SIG-M5 (cell line): ENCODE measurements around the gene SLC22A16.
"Not testable (repeated sequence)": the region's sequence is repeated elsewhere in the genome, so short reads cannot be mapped to it uniquely, and the experiment has no call there.

Experiments used
- DNase-seq: peaks from one replicate; lab custom pipeline; 2025; lab: John Stamatoyannopoulos, UW

SLC22A16 gene

DNA sequence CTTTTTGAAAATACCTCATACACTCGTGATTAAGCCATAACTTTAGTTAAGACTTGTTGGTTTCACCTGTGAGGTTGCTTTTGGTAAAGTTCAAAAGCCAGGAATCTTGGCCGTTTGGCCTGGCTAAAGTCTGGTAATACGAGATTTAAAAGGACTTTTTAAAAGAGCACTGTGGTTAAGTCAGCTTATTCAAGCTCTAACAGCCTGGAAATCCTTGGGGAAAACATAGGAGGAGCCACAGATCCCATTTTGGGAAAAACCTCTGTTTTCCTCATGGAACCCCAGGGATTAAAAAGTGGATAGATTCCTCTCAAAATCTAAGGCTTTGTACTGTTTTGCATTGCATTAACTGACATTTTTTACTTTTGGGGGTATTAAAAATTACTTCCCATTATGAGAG is 13.7 kb upstream of the SLC22A16 start:
- no peak for DNase-seq

DNA sequence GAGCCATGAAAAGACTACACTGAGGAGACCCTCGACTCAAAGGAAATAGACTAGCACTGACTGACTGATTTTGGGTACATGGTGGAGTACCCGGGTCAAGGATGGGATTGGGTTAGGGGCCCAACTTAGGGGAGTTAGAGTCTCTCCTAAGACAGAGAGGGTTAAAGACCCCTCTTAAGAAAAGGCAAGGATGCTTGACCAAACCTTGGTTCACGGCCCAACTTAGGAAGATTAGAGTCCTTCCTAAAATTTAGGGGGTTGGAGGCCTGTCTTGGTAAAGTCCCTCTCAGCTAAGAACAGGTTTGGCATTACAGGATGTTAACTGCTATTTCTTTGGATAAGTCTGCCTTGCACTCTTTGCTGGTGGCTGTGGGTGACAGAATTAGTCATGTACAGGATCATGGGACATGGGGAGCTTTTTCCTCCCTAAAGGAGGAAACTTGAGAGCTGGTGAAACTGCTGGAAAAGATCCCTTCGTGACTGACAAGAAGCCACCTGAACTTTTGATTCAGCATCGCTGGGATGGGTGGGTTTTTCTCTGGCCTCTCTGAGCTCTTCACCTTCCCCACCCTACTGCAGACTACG is 12.3 kb upstream of the SLC22A16 start:
- no peak for DNase-seq

DNA sequence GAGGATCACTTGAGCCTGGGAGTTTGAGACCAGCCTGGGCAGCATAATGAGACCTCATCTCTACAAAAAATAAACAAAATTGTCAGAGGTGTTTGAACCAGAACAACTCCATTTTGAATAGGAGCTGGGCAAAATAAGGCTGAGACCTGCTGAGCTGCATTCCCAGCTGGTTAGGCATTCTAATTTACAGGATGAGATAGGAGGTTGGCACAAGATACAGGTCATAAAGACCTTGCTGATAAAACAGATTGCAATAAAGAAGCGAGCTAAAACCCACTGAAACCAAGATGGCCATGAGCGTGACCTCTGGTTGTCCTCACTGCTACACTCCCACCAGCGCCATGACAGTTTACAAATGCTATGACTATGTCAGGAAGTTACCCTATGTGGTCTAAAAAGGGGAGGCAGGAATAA is 11.6 kb upstream of the SLC22A16 start:
- DNase-seq: not testable (repeated sequence)

DNA sequence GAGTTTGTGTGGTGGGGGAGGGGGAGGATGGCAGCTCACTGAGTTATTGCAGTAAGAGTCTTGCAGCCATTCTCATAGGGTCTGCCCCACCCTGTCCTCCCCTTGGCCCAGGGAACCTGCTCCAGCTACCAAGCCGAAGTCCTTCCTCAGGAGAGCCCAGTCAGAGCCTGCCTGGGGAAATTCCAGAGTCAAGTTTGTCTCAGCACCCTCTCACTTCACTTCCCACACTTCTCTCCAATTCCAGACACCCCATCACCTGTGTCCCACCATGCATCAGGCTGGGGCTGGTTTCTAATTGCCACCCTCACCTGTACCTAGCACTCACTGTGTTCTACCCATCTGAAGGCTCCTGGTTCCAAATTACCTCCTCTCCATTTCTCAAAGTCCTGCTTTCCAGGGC is 10.3 kb upstream of the SLC22A16 start:
- DNase-seq: no peak

DNA sequence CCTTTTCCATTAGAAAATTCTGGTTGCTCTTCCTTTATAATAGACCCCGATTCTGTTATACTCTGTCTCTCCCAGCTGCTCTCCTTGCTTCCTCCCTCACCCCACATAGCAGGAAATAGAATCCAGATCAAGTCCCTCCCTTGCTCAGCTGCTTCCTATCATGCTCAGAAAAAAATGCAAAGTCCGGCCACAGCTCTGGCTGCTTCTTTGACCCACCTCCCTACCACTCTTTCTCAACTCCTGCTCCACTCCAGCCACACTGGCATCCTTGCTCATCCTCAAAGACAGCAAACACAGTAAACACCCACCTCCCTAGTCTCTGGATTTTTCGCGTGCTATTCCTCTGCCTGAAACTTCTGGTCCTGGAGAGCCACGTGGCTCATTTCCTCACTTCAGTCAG is 9.1 kb upstream of the SLC22A16 start:
- no peak for DNase-seq

DNA sequence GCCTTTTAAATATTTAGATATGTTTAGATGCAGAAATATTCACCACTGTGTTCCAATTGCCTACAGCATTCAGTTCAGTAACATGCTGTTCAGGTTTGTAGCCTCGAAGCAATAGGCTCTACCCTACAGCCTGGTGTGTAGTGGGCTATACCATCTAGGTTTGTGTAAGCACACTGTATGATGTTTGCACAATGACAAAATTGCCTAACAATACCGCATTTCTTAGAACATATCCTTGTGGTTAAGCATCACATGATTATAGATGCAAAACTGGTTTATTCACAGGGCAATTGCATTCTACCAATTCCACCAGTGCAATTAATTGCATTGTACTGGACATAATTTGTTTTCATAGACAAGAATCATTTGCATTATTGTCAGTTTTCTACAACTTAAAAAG is 7.9 kb upstream of the SLC22A16 start:
- peak; percentile 83 for DNase-seq

DNA sequence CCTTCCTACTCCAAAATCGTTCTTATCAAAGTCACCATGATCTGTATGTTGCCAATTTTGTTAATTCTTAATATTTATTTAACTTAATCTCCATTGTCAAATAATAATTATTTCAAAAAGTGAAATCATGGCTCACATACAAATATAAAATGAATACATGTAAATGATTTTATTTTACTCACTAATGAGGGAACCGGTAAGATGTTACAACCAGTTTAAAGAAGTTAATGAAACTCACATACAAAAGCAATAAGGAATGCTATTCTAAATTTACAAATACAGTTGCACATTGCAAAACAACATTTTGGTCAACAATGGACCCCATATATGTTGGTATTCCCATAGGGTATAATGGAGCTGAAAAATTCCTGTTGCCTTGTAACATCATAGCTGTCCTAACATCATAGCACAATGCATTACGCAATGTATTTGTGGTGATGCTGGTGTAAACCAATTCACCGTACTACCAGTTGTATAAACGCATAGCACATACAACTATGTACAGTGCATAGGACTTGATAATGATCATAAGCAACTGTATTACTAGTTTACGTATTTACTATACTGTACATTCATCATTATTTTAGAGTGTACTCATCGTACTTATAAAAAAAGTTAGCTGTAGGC is 6.5 kb upstream of the SLC22A16 start:
- no peak for DNase-seq

DNA sequence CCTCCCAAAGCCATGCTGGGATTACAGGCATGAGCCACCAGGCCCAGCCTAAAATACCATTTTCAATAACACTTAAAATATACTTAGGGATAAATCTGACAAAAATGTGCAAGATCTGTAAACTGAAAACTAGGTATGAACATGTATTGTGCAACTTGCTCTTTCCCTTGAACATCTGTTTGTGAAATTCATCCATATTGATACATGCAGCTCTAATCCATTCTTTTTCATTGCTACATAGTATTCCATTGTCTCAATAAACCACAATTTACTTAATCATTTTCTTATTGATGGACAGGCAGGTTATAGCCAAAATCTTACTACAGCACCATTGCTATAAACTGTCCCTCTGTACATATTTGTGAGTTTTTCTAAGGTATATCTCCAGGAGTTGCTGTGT is 4.7 kb upstream of the SLC22A16 start:
- no peak for DNase-seq

DNA sequence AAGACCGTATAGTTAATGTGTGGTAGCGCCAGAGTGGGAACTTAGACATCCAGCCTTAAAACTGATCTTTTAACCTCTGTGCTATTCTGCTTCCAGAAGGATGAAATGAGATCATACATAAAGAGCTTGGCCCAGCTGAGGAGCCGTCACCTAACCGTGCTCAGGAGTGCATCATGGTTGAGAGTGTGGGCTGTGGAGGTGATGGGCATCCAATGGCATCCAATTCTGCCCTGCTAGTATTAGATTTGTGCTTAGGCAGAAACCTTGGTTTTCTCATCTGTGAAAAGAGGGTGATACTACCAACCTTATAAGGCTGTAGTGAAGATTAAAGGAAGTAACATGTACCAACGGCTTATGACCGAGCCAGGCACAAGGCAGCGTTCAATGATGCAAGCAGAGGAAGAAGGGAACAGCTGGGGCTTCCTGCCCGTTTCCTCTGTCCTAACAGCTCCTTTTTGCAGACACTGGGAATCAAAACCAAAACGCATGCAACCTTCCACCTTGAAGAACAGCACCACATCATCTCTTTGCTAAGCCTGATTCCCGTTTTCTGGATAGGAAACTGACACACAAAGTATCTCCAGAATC is 1.3 kb downstream of the SLC22A16 start:
- peak; percentile 92 for DNase-seq

DNA sequence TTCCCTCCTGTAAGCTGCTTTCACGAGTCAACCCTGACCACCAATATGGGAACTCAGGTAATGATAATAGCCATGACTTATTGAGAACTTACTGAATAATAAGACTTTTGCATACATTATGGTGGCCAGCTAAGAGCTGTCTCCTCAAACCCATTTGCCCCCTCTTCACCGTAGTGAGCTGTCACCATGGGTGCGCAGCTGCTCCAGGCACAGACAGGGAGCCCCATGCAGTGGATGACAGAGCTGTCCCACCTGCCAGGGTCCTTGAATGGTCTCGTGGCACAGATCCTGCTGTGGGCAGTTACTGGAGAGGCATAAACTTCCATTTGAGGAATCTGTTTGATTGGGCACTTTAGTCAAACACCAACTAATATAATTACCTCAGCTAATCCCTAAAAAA is 1.9 kb downstream of the SLC22A16 start:
- no peak for DNase-seq

DNA sequence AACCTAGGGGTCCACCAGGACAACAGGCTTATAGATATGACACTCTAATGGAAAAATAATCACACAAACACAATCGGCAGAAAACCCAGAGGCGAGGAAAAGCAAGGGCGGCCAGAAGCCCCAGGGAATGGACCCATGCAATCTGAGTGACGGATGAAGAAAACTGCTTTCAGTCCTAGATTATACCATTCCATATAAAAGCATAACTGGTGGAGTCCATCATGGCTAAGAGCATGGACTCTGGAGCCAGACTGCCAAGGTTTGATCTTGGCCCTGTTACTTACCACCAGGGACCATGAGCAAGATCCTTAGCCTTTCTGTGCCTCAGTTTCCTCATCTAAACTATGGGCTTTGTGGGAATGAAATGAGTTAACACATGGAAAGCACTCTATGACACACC is 3.7 kb downstream of the SLC22A16 start:
- no peak for DNase-seq

DNA sequence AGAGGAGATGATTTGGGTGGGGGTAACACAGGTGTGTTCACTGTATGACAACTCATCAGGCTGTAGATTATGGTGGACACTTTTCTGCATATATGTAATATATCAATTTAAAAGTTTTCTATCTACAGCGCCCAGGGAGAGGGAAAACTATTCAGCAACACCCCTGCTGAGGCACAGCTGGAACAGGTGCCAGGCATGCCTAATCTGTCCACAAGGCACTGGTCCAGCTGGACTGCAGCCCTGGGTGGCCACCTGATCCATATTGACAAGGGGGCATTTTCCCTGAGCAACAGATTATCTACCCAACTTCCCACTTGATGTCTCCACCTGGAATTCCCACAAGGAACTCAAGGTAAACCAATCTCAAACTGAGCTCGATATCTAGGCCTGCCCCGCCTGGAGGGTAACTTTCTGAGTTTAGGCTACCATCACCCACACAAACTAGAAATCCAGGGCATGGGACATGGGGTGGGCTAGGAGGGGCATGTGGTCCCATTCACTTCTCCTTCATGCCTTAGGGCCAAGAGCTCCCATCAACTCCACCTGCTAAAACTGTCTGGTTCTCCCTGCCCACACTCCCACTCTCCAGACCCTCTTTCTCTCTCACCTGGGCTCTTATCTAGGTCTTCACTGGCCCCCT is 4.6 kb downstream of the SLC22A16 start:
- DNase-seq: no peak

DNA sequence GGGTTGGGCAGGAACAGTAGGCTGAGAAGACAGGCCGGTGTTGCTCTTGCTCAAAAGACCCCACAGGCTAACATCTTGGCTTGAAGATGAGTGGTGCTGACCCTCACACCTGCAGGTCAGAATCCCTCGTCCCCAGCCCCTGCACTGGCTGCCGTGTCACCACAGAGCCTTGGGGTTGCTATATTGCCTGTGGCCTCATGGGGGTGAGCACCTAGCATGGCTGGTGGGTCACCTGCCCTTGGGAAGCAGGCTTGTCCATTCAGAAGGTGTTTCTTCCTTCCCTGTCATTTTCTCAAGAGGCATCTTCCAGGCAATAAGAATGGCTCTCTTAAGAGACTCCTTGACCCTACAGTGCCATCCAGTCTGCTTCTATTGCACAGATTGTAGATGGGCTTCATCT is 7.7 kb downstream of the SLC22A16 start:
- no peak for DNase-seq

DNA sequence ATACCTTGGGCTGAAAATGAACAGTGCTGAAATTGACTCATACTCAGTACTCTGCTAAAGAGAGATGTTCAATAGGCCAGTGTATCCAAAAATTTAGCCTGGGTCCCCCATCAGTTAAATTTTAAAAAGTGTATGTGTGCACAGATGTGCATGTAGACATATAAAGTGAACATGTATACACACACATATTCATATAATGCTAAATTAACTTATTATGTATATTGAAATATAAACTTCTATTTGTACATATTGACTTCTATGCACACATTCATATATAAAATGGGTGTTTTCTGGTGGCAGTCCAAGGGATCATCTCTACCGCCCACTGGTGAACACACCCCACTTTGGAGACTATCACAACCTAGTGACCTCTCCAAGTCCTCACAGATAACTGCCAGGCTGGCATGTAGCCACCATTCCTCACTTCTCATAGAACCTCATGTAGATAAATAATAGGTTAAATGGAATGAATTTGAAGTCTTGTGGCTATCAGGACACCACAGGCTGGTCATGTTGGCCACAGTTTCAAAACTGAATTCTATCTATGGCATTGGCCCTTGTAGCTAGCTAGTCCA is 8.8 kb downstream of the SLC22A16 start:
- DNase-seq: no peak

DNA sequence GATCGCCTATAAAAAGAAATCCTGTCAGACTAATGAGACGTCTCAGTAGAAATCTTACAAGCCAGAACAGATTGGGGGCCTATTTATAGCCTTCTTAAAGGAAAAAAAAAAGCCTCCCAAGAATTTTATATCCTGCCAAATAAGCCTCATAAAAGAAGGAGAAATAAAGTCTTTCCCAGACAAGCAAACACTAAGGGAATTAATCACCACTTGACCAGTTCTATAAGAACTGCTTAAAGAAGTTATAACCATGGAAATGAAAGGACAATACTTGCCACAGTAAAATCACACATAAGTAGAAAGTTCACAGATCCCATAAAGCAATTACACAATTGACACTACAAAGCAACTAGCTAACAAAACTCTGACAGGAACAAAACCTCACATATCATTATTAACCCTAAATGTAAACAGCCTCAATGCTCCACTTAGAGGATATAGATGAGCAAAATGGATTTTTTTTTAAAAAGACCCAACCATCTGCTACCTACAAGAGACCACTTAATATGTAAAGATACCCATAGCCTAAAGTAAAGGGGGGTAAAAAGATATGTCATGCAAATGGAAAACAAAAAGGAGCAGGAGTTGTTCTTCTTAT is 13.4 kb downstream of the SLC22A16 start:
- no peak for DNase-seq

DNA sequence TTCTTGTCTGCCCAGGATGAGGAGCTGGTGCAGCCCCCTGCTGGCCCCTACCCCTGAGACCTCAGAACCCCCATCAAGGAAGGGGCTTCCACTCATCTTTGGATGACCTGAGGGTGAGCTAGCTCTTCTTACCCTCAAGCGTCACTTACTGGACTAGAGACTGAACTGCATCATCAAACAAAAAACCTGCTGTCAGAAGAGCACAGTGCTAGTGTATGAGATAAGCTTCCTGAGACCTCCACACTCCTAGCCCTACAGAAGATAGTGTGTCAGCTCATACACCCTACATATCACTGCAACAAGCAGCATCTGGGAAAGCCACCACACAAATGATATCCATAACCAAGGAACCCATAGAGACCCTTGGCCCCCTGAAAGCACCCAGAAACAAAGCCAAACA is 15.0 kb downstream of the SLC22A16 start:
- no peak for DNase-seq

DNA sequence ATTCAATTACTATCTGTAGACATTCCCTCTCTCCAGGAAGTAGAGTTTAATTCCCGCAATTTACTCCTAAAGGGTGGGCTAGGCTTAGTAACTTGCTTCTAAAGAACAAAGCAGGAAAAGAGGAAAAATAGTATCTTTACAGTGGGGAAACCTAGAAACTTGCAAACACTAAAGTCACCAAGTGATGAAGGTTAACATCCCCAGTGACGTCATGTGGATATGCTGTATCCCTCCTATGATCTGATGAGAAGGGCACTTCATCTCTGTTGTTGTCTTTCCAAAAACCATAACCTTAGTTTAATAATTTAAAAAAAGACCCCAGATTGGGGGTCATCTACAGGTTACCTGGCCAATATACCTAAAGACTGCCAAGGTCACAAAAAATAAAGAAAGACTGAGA is 17.3 kb downstream of the SLC22A16 start:
- DNase-seq: no peak

DNA sequence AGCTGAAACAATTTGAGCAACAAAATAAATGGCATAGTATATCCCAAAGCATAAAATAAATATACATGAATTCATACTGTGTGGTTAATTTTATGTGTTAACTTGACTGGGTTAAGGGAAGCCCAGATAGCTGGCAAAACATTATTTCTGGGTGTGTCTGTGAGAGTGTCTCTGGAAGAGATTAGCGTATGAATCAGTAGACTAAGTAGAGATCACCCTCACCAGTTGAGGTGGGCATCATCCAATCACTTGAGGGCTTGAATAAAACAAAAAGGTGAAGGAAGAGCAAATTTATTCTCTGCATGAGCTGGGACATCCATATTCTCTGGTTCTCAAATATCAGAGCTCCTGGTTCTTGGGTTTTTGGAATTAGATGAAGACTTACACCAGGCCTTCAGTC is 17.9 kb downstream of the SLC22A16 start:
- DNase-seq: no peak

DNA sequence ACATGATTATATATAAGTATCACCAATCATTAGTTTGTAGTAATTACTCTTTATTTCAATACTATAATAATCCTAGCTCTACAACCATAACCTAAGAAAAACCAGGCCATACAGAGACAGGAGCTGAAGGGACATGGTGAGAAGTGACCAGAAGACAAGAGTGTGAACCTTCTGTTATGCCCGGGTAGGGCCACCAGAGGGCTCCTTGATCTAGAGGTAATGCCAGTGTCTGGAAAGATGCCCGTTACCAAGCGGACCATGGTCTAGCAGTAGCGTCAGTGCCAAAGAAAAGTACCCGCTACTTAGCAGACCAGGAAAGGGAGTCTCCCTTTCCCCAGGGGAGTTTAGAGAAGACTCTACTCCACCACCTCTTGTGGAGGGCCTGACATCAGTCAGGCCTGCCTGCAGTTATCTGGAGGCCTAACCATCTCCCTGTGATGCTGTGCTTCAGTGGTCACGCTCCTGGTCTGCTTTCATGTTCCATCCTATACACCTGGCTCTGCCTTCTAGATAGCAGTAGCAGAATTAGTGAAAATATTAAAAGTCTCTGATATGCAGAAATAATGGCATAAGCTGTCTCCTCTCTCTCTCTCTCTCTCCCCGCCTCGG is 18.7 kb downstream of the SLC22A16 start:
- DNase-seq: not testable (repeated sequence)

DNA sequence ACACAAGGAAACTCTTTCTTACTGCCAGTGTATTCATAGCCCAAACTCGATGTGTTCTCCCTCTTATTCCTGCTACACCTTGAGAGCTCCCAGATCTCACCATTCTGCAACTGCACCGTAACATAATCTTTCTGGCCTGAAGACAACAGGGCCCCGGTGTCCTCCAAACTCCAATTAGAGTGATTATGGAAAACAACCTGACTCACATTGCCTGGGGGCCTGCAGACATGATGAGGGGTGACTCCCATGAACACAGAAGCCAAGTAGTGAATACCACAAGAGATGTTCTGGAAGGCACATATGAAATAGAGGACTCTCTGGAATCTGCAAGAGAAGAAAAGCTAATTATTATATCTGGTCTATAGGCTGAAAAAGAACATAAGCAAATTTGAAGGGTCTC is 19.7 kb downstream of the SLC22A16 start:
- no peak for DNase-seq

DNA sequence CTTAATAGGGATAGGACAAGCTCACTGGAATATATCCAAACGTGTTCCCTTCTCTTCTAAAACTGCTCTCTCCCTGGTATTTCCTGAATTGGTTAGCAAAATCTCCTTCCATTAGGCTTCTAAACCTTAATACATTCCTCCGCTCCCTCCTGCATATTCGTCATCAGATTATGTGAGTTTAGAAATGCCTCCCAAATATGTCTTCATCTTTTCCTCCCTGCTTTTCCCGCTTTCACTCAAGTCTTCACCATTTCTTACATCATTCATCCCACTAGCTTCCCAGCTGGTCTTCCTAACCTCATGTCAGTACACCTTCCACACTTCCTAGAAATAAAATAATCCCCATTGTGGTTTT is 26.9 kb downstream of the SLC22A16 start:
- no peak for DNase-seq

DNA sequence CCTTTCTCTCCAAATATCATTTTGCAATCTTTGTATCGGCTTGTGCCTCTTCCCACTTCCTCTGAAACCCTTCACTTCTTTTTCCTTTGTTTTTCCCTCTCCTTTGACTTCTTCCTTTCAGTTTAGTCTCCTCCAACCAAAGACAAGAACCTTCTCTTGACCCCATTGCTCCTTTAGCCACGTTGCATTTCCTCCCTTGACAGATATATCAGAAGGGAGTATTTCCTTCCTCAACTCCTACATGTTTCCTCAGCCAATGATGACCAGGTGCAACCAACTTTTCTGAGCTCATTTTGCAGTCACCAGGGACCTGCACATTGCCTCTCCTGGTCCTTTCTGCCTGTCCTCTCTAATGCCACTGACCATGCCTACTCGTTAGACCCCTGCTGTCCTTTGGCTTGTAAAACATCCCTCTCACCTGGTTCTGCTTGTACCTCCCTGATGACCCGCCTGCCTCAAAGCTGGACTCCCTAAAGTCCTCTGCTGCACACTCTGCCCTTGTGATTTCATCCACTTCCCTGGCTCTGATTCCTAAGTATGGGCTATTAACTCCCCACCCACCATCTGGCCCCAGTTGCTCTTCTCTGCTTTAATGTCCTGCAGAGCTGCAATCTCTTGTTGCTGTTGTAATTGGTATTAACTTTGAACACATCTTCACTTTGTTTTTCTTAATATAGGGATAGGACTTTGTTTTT is 27.4 kb downstream of the SLC22A16 start:
- no peak for DNase-seq
